ENCODE data around the gene STXBP3.

- TF ChIP-seq CTCF (IDR thresholded peaks at IDR 0.05; ENCODE audit: low read length) (no peak), EZH2phosphoT487 (IDR thresholded peaks at IDR 0.05; ENCODE audit: low read length) (no peak), EZH2 (optimal IDR thresholded peaks at IDR 0.05; ENCODE audit: low read depth, low read length) (no peak)
Measured at GRCh38 chr1:108830119-108831008, 83.9 kb downstream of the STXBP3 start.
